Keratinocyte (primary cell): ENCODE measurements around the gene DENND1A. TPM values are rescaled to one million over a fixed set of nuclear protein-coding genes. Genes with fewer than 3 reads are reported as not detected.

Experiments
- DNase-seq: peaks from one replicate; pipeline ENCODE4 v3.0.0-alpha.2; 2011; ENCODE audit warnings: low read depth, missing footprints, low spot score
- FAIRE-seq: peaks from 2 replicates; lab custom pipeline; 2011; peaks lifted over from hg19 to GRCh38; lab: Jason Lieb, UNC
- H2AFZ ChIP-seq: 2 replicates; pipeline ENCODE4 v1.6.0; 2012; ENCODE audit warnings: low read length, control low read depth, inconsistent platforms; ENCODE audit not compliant: control insufficient read depth
- H3K27ac ChIP-seq: 2 replicates; pipeline ENCODE4 v1.5.1; 2011; ENCODE audit warnings: low read length; ENCODE audit not compliant: control insufficient read depth, insufficient read depth
- H3K27me3 ChIP-seq: 3 replicates; pipeline ENCODE4 v1.6.0; 2011; ENCODE audit warnings: low read length; ENCODE audit not compliant: control insufficient read depth, insufficient read depth; ENCODE audit errors: extremely low read depth
- H3K36me3 ChIP-seq, 2 experiments: 2 replicates in 1 of 2; 3 replicates in 1 of 2; pipeline ENCODE4 v1.5.1; 2011; ENCODE audit warnings: low read length in 2 of 2, mild to moderate bottlenecking in 1 of 2; ENCODE audit not compliant: control insufficient read depth in 2 of 2, insufficient read depth in 2 of 2; ENCODE audit errors: extremely low read depth in 1 of 2
- H3K4me1 ChIP-seq: 3 replicates; pipeline ENCODE4 v1.5.1; 2011; ENCODE audit warnings: low read length; ENCODE audit not compliant: control insufficient read depth, insufficient read depth; ENCODE audit errors: extremely low read depth
- H3K4me2 ChIP-seq: 3 replicates; pipeline ENCODE4 v1.6.0; 2011; ENCODE audit warnings: low read depth, low read length; ENCODE audit not compliant: control insufficient read depth, insufficient read depth; ENCODE audit errors: extremely low read depth
- H3K4me3 ChIP-seq, 3 experiments: fragments of 200-600 bp in 1 of 3; sonication (generic) in 1 of 3; 2 replicates in 2 of 3; 3 replicates in 1 of 3; pipeline ENCODE4 v1.5.1; 2011 to 2016; ENCODE audit warnings: low read length in 3 of 3, mild to moderate bottlenecking in 3 of 3, control low read depth in 2 of 3, inconsistent platforms in 1 of 3, low read depth in 1 of 3, mixed read lengths in 1 of 3, mixed run types in 1 of 3, moderate library complexity in 1 of 3; ENCODE audit not compliant: control insufficient read depth in 2 of 3, insufficient read depth in 2 of 3; ENCODE audit errors: extremely low read depth in 1 of 3
- H3K79me2 ChIP-seq: 2 replicates; pipeline ENCODE4 v1.6.0; 2012; ENCODE audit warnings: low read length; ENCODE audit not compliant: control insufficient read depth, insufficient read depth
- H3K9ac ChIP-seq: 3 replicates; pipeline ENCODE4 v1.6.0; 2011; ENCODE audit warnings: low read length; ENCODE audit not compliant: control insufficient read depth, insufficient read depth; ENCODE audit errors: extremely low read depth
- H3K9me1 ChIP-seq: 3 replicates; pipeline ENCODE4 v1.6.0; 2011; ENCODE audit warnings: low read length; ENCODE audit not compliant: control insufficient read depth, insufficient read depth; ENCODE audit errors: extremely low read depth
- H3K9me3 ChIP-seq: 2 replicates; pipeline ENCODE4 v1.5.1; 2012; ENCODE audit warnings: low read depth, low read length; ENCODE audit not compliant: control insufficient read depth
- H4K20me1 ChIP-seq: 3 replicates; pipeline ENCODE4 v1.6.0; 2011; ENCODE audit warnings: low read length; ENCODE audit not compliant: control insufficient read depth, insufficient read depth; ENCODE audit errors: extremely low read depth
- EZH2 ChIP-seq: IDR thresholded peaks from one replicate; pipeline ENCODE4 v1.6.1; 2012; ENCODE audit warnings: inconsistent platforms, mild to moderate bottlenecking, low read length, moderate library complexity
- dilution Hi-C: fragments of 300-500 bp; cut with MboI; formaldehyde crosslinking; loops from one replicate; pipeline ENCODE4 v1.7.0; 2020; ENCODE audit warnings: low sequenced_read_pairs; ENCODE audit not compliant: extremely low pct_ligation_motif_present
- polyA plus RNA-seq, 5 experiments: library from polyadenylated mRNA; depleted of rRNA in 3 of 5; stranded (reverse) in 3 of 5; stranded (forward) in 1 of 5; unstranded in 1 of 5; fragments of >200 nt; gene quantifications; 1 replicate in 1 of 5; 2 replicates in 3 of 5; 3 replicates in 1 of 5; pipeline versions ENCODE4 v1.2.1 to v1.2.3, GENCODE V29; 2011 to 2012; ENCODE audit warnings: missing spikeins in 2 of 5, low read depth in 1 of 5, low replicate concordance in 1 of 5
- TF ChIP-seq, protein P1 (sequence below), 3 experiments: IDR thresholded peaks in 1 of 3; conservative IDR thresholded peaks in 1 of 3; optimal IDR thresholded peaks in 1 of 3; 2 replicates in 2 of 3; 3 replicates in 1 of 3; pipeline versions ENCODE3 to v1.5.1; 2011; ENCODE audit warnings: low read length in 3 of 3, mild to moderate bottlenecking in 3 of 3, moderate library complexity in 2 of 3, control low read depth in 1 of 3, inconsistent platforms in 1 of 3; ENCODE audit not compliant: insufficient read depth in 2 of 3; ENCODE audit errors: extremely low read depth in 1 of 3

Gene DENND1A
- polyA plus RNA-seq, 1 donor (not counting 4 experiments of a cell fraction or from before 2014, with no cell fraction given) = 13.0 TPM

DNA sequence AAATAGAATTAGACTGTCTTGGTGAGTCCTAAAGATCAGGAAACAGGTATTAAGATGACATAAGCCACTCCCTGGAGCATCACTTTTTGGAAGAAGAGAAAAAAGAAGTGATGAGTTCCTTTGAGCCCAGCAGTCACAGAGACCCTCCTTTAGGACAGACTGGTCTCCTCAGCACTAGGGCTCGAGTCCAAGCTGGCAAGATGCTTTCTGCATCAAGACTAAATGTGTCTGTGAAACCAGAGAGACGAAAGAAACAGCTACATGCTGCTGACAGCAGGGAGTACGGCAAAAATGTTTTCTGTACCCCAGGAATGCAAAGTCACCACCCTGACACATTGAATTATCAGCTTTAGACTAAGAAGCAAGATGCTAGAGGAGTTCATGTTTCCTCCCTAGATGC is 389.5 kb downstream of the DENND1A start:
- no peaks in the 10 kb centered on the region for H3K36me3 ChIP-seq
- no peak overlapping the region for H2AFZ ChIP-seq
- no peaks in the 10 kb centered on the region for H3K27me3 ChIP-seq
- no peak overlapping the region for H3K4me2 ChIP-seq
- TF ChIP-seq EZH2 = no peak
- TF ChIP-seq, protein P1, sequence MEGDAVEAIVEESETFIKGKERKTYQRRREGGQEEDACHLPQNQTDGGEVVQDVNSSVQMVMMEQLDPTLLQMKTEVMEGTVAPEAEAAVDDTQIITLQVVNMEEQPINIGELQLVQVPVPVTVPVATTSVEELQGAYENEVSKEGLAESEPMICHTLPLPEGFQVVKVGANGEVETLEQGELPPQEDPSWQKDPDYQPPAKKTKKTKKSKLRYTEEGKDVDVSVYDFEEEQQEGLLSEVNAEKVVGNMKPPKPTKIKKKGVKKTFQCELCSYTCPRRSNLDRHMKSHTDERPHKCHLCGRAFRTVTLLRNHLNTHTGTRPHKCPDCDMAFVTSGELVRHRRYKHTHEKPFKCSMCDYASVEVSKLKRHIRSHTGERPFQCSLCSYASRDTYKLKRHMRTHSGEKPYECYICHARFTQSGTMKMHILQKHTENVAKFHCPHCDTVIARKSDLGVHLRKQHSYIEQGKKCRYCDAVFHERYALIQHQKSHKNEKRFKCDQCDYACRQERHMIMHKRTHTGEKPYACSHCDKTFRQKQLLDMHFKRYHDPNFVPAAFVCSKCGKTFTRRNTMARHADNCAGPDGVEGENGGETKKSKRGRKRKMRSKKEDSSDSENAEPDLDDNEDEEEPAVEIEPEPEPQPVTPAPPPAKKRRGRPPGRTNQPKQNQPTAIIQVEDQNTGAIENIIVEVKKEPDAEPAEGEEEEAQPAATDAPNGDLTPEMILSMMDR (optimal IDR thresholded peaks at IDR 0.05 in 1 of 3, IDR thresholded peaks at IDR 0.05 in 1 of 3, conservative IDR thresholded peaks at IDR 0.05 in 1 of 3; ENCODE audit: extremely low read depth in 1 of 3, insufficient read depth in 2 of 3, low read length in 3 of 3) = no peak
- no peaks in the 10 kb centered on the region for H3K9me1 ChIP-seq
- no peaks in the 10 kb centered on the region for H3K79me2 ChIP-seq
- no peaks in the 10 kb centered on the region for H3K4me1 ChIP-seq
- no peaks in the 10 kb centered on the region for H3K9me3 ChIP-seq
- peaks cover 3% of the 10 kb centered on the region for H4K20me1 ChIP-seq
- H3K9ac ChIP-seq = no peak overlapping the region
- H3K4me3 ChIP-seq = no peak overlapping the region
- FAIRE-seq (no peak), DNase-seq (no peak)
- dilution Hi-C loops = no loop called here
- H3K27ac ChIP-seq = no peak overlapping the region

DNA sequence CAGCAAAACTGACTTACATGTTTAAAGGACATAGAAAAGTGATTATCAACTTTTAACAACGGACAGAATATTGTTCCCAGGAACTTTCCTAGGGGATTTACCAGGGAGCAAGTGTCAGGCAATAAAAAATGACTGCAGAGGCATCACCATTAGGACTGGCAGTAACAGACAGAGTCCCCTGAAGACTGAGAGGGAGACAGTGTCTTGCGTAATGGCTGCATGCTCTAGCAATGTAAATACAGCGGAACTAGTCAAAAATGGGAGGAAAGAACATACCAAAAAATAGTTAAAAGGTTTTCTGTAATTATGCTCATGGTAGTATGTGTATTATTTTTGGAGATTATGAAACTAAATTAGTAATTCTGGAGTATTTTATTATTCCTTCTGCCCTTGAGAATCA is 392.1 kb downstream of the DENND1A start:
- dilution Hi-C loops = no loop called here
- no peaks in the 10 kb centered on the region for H3K27me3 ChIP-seq
- no peak for DNase-seq
- H3K4me3 ChIP-seq = no peak overlapping the region
- H3K4me2 ChIP-seq = no peak overlapping the region
- no peak overlapping the region for H2AFZ ChIP-seq
- FAIRE-seq = no peak
- H3K79me2 ChIP-seq = no peaks in the 10 kb centered on the region
- peaks cover 0 to 1% of the 10 kb centered on the region in 2 experiments for H3K36me3 ChIP-seq
- H3K9me3 ChIP-seq = no peaks in the 10 kb centered on the region
- no peaks in the 10 kb centered on the region for H4K20me1 ChIP-seq
- H3K27ac ChIP-seq = no peak overlapping the region
- H3K9me1 ChIP-seq = no peaks in the 10 kb centered on the region
- H3K4me1 ChIP-seq = no peaks in the 10 kb centered on the region
- H3K9ac ChIP-seq = no peak overlapping the region
- TF ChIP-seq, protein P1 (optimal IDR thresholded peaks at IDR 0.05 in 1 of 3, IDR thresholded peaks at IDR 0.05 in 1 of 3, conservative IDR thresholded peaks at IDR 0.05 in 1 of 3; ENCODE audit: extremely low read depth in 1 of 3, insufficient read depth in 2 of 3, low read length in 3 of 3) = no peak
- TF ChIP-seq EZH2 = no peak
